Prostate gland (tissue), 2 donors: ENCODE results near the gene MYBPC2. TPM values are rescaled to one million over a fixed set of nuclear protein-coding genes. Genes with fewer than 3 reads are reported as not detected.

Source experiments
- DNase-seq: peaks from one replicate; pipeline ENCODE4 v3.0.0-alpha.2; 2019; ENCODE audit warnings: low spot score
- H3K27ac ChIP-seq, 2 donors: fragments of 200-600 bp; sonication (generic); 2 replicates each; pipeline ENCODE4 v1.5.1; 2017 to 2019
- H3K27me3 ChIP-seq: fragments of 200-600 bp; sonication (generic); replicated peaks from 2 replicates; pipeline ENCODE4 v1.5.1; 2019; ENCODE audit not compliant: insufficient read depth
- H3K36me3 ChIP-seq, 2 donors: fragments of 200-600 bp; sonication (generic); 1 replicate in 1 of 2; 2 replicates in 1 of 2; pipeline versions ENCODE4 v1.5.1 to v1.8.1; 2017 to 2019
- H3K4me1 ChIP-seq: fragments of 200-600 bp; sonication (generic); replicated peaks from 2 replicates; pipeline ENCODE4 v1.5.1; 2019
- H3K4me3 ChIP-seq, 2 donors: fragments of 200-600 bp; sonication (generic); 2 replicates each; pipeline ENCODE4 v1.5.1; 2017 to 2019
- H3K9me3 ChIP-seq: fragments of 200-600 bp; sonication (generic); 2 replicates; pipeline ENCODE4 v1.5.1; 2017
- CTCF ChIP-seq, 4 experiments: fragments of 200-600 bp in 2 of 4; fragments of 450-650 bp in 2 of 4; sonication (generic) in 2 of 4; IDR thresholded peaks; 1 replicate in 3 of 4; 2 replicates in 1 of 4; pipeline ENCODE4 v1.5.1; 2016 to 2019; ENCODE audit warnings: antibody characterized with exemption in 4 of 4, mild to moderate bottlenecking in 2 of 4, moderate library complexity in 2 of 4
- POLR2A ChIP-seq: fragments of 450-650 bp; IDR thresholded peaks from one replicate; pipeline ENCODE4 v1.6.1; 2016; ENCODE audit warnings: antibody characterized with exemption, mild to moderate bottlenecking
- POLR2AphosphoS5 ChIP-seq: sonication (generic); formaldehyde crosslinking; IDR thresholded peaks from one replicate; pipeline ENCODE4 v1.6.1; 2017; ENCODE audit warnings: antibody characterized with exemption
- WGBS: methylation state at CpG from one replicate; pipeline ENCODE4 v1.1.5; 2018; 5-methylcytosine and 5-hydroxymethylcytosine counted together
- intact Hi-C: fragments of 100-400 bp; cut with DNase I; formaldehyde crosslinking; loops from one replicate; pipeline ENCODE4 v1.14.2; 2022
- total RNA-seq, 2 donors: library from RNA; depleted of rRNA; stranded (reverse); fragments of >200 nt; gene quantifications; one replicate each; pipeline ENCODE4 v1.1.0, GENCODE V29; 2016

MYBPC2 gene
- total RNA-seq: under 1 TPM; 0.09 to 0.34 TPM

GRCh38 chr19:50432221-50433028, at the start of gene MYBPC2:
Gene MYBPC2, plus strand, starts transcription at chr19:50432892. Its CDS starts 62 bp downstream, at chr19:50432954.
- no peak for TF ChIP-seq POLR2A
- DNase-seq: no peak
- no peaks in the 10 kb centered on the region for H3K9me3 ChIP-seq
- WGBS: 8% methylated on average over 40 of the region's 40 CpGs
- H3K4me3 ChIP-seq: peak within 1 kb of the TSS; percentile 55 to 66
- H3K4me1 ChIP-seq: no peaks in the 10 kb centered on the region
- H3K36me3 ChIP-seq: no peaks in the 10 kb centered on the region
- H3K27me3 ChIP-seq: no peaks in the 10 kb centered on the region
- intact Hi-C loops: no loop called here
- peak within 1 kb of the TSS; percentile 62 to 67 for H3K27ac ChIP-seq

- peak; percentile 23 for DNase-seq
- intact Hi-C loops: loop anchor here (10.0 kb wide), 1 partner anchor 422 kb away; no protein-coding TSS in a partner anchor
- peaks cover 7 to 29% of the 10 kb centered on the region in 2 donors for H3K36me3 ChIP-seq
Measured at GRCh38 chr19:50383001-50383851, 49.5 kb upstream of the MYBPC2 start.

GRCh38 chr19:50383852-50384684, 48.6 kb upstream of the MYBPC2 start, which contains the start of gene POLD1:
Gene POLD1, plus strand, starts transcription at chr19:50384347. Its CDS starts 14,505 bp downstream, at chr19:50398852.
- DNase-seq: peak; percentile 98
- peak within 1 kb of the TSS; percentile 72 to 82 for H3K27ac ChIP-seq
- H3K27me3 ChIP-seq: no peaks in the 10 kb centered on the region
- TF ChIP-seq POLR2AphosphoS5 (peak; percentile 91), CTCF (IDR thresholded peaks at IDR 0.05) (peak in 1 of 4 experiments; percentile 7), POLR2A (peak; percentile 39)
- H3K9me3 ChIP-seq: no peaks in the 10 kb centered on the region
- WGBS: under 1% methylated on average over 78 of the region's 78 CpGs
- H3K4me3 ChIP-seq: peak within 1 kb of the TSS; percentile 41 to 63
- H3K36me3 ChIP-seq: peaks cover 7 to 22% of the 10 kb centered on the region in 2 donors
- peaks cover 5% of the 10 kb centered on the region for H3K4me1 ChIP-seq
- intact Hi-C loops: loop anchor here (10.0 kb wide), 1 partner anchor 421 kb away; no protein-coding TSS in a partner anchor

More at GRCh38 chr19:50383001-50383851, 49.5 kb upstream of the MYBPC2 start:
- TF ChIP-seq POLR2A (no peak), CTCF (IDR thresholded peaks at IDR 0.05) (no peak), POLR2AphosphoS5 (no peak)
- peak overlapping the region; percentile 41 to 63 for H3K4me3 ChIP-seq
- no peaks in the 10 kb centered on the region for H3K9me3 ChIP-seq
- WGBS: 43% methylated on average over 21 of the region's 21 CpGs
- H3K4me1 ChIP-seq: peaks cover 5% of the 10 kb centered on the region
- peak overlapping the region; percentile 72 to 82 for H3K27ac ChIP-seq
- H3K27me3 ChIP-seq: no peaks in the 10 kb centered on the region

GRCh38 chr19:50384685-50385535, 47.8 kb upstream of the MYBPC2 start:
- intact Hi-C loops: loop anchor here (10.0 kb wide), 1 partner anchor 420 kb away; no protein-coding TSS in a partner anchor
- WGBS: 9% methylated on average over 26 of the region's 26 CpGs
- TF ChIP-seq CTCF (IDR thresholded peaks at IDR 0.05) (no peak), POLR2A (no peak), POLR2AphosphoS5 (no peak)
- Histone ChIP-seq H3K27ac (peak overlapping the region; percentile 72 to 82), H3K27me3 (no peaks in the 10 kb centered on the region), H3K4me3 (peak overlapping the region; percentile 41 to 63), H3K4me1 (peaks cover 5% of the 10 kb centered on the region), H3K36me3 (peaks cover 3 to 14% of the 10 kb centered on the region in 2 donors), H3K9me3 (no peaks in the 10 kb centered on the region)
- DNase-seq: no peak
